ENCODE data around the gene LRRC4C. TPM values are rescaled to one million over a fixed set of nuclear protein-coding genes. Genes with fewer than 3 reads are reported as not detected.

LRRC4C gene
- total and polyA plus RNA-seq, 2 experiments from 2014 or later = 0.35 to 1.1 TPM

DNA sequence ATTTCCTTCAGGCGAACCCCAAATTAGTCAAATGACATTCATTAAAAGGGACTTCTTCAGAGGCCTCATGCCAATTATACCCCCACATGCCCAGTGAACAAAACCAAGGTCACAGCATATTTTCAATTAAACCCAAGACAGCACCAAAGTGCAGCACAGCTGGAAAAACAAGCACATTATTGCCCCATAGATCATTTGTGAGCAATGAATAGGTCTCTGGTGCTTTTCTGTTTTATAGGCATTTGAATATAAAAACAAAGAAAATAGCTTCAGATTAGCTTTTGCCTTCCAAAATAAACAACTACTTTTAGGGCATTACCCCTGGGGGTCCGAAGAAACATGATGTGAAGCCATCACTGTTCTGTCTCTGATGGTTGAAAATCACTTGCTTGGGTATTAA lies 1319.9 kb downstream of the LRRC4C start (continued):
- TF ChIP-seq ZNF462 (CRISPR knock-in tag; IDR thresholded peaks at IDR 0.05) = no peak
- TF ChIP-seq EZH2 (IDR thresholded peaks at IDR 0.05; ENCODE audit: low read depth, unreplicated experiment) = no peak

- Histone ChIP-seq H3K9me2 (ENCODE audit: insufficient read depth) (no peaks in the 10 kb centered on the region), H4K20me1 (replicated peaks; ENCODE audit: insufficient read depth) (no peaks in the 10 kb centered on the region), H2AFZ (no peak overlapping the region), H3F3A (replicated peaks; ENCODE audit: low read depth) (no peaks in the 10 kb centered on the region), H3K4me2 (no peak overlapping the region), H3K27me3 (ENCODE audit: insufficient read depth) (no peaks in the 10 kb centered on the region), H3K36me3 (ENCODE audit: insufficient read depth) (no peaks in the 10 kb centered on the region), H3K27ac (ENCODE audit: low read depth) (no peak overlapping the region), H3K79me2 (replicated peaks; ENCODE audit: insufficient read depth) (no peaks in the 10 kb centered on the region), H3K4me3 (no peak overlapping the region), H3K4me1 (ENCODE audit: insufficient read depth) (no peaks in the 10 kb centered on the region)
- DNase-seq (ENCODE audit: low spot score) = no peak
- no peak for ATAC-seq
- no peaks in the 10 kb centered on the region; the same call in 2 of the 3 replicates for H3K4me1 Mint-ChIP-seq
- H3K27ac Mint-ChIP-seq = no peak overlapping the region
- no peak overlapping the region for H3K4me3 Mint-ChIP-seq
- H3K27me3 Mint-ChIP-seq (ENCODE audit: insufficient read depth, low read depth, poor library complexity) = peaks cover 2% of the 10 kb centered on the region
- H3K9me3 Mint-ChIP-seq = no peaks in the 10 kb centered on the region
- H3K36me3 Mint-ChIP-seq (ENCODE audit: low read depth) = no peaks in the 10 kb centered on the region
- TF ChIP-seq POLR2AphosphoS5 (IDR thresholded peaks at IDR 0.05; ENCODE audit: low read depth) (no peak), EZH2phosphoT487 (IDR thresholded peaks at IDR 0.05; ENCODE audit: unreplicated experiment) (no peak), ZNF462 (CRISPR knock-in tag; IDR thresholded peaks at IDR 0.05) (no peak), ZNF114 (CRISPR knock-in tag; IDR thresholded peaks at IDR 0.05) (no peak)
- TF ChIP-seq, protein P1, sequence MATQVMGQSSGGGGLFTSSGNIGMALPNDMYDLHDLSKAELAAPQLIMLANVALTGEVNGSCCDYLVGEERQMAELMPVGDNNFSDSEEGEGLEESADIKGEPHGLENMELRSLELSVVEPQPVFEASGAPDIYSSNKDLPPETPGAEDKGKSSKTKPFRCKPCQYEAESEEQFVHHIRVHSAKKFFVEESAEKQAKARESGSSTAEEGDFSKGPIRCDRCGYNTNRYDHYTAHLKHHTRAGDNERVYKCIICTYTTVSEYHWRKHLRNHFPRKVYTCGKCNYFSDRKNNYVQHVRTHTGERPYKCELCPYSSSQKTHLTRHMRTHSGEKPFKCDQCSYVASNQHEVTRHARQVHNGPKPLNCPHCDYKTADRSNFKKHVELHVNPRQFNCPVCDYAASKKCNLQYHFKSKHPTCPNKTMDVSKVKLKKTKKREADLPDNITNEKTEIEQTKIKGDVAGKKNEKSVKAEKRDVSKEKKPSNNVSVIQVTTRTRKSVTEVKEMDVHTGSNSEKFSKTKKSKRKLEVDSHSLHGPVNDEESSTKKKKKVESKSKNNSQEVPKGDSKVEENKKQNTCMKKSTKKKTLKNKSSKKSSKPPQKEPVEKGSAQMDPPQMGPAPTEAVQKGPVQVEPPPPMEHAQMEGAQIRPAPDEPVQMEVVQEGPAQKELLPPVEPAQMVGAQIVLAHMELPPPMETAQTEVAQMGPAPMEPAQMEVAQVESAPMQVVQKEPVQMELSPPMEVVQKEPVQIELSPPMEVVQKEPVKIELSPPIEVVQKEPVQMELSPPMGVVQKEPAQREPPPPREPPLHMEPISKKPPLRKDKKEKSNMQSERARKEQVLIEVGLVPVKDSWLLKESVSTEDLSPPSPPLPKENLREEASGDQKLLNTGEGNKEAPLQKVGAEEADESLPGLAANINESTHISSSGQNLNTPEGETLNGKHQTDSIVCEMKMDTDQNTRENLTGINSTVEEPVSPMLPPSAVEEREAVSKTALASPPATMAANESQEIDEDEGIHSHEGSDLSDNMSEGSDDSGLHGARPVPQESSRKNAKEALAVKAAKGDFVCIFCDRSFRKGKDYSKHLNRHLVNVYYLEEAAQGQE (IDR thresholded peaks at IDR 0.05; ENCODE audit: unreplicated experiment) = no peak
Observed at GRCh38 chr11:40139066-40139465, 1320.4 kb downstream of the LRRC4C start.

Data from GM23338 (cell line).